Testis (tissue), 5 donors: Measurements from ENCODE around the gene TMEM138. TPM values are rescaled to one million over a fixed set of nuclear protein-coding genes. Genes with fewer than 3 reads are reported as not detected.
A peak's percentile ranks its signal among the peaks of the same experiment; 100 is the strongest.

ENCODE experiments used
- DNase-seq: peaks from one replicate; pipeline ENCODE4 v3.0.0-alpha.2; 2019
- H3K27ac ChIP-seq, 2 donors: fragments of 200-600 bp; sonication (generic); one replicate each; pipeline ENCODE4 v1.5.1; 2019
- H3K27me3 ChIP-seq: fragments of 200-600 bp; sonication (generic); one replicate; pipeline ENCODE4 v1.5.1; 2019
- H3K36me3 ChIP-seq: fragments of 200-600 bp; sonication (generic); one replicate; pipeline ENCODE4 v1.5.1; 2017; ENCODE audit warnings: low read depth; ENCODE audit errors: missing control alignments
- H3K4me1 ChIP-seq: fragments of 200-600 bp; sonication (generic); one replicate; pipeline ENCODE4 v1.5.1; 2019
- H3K4me3 ChIP-seq, 2 donors: fragments of 200-600 bp; sonication (generic); one replicate each; pipeline ENCODE4 v1.5.1; 2017 to 2019
- H3K9me3 ChIP-seq: fragments of 200-600 bp; sonication (generic); one replicate; pipeline ENCODE4 v1.5.1; 2017
- POLR2A ChIP-seq: fragments of 450-650 bp; IDR thresholded peaks from one replicate; pipeline ENCODE4 v1.6.1; 2017; ENCODE audit warnings: antibody characterized with exemption, mild to moderate bottlenecking, moderate library complexity
- WGBS, 2 donors: methylation state at CpG; one replicate each; pipeline ENCODE4 v1.1.5; 2018; 5-methylcytosine and 5-hydroxymethylcytosine counted together
- intact Hi-C: fragments of 100-400 bp; cut with DNase I; formaldehyde crosslinking; loops from one replicate; pipeline ENCODE4 v1.15.1; 2023; ENCODE audit warnings: low total_unique reads
- long read RNA-seq, 2 donors: transcript quantifications; one replicate each; lab custom pipeline, GENCODE V29; 2026
- polyA plus RNA-seq: library from polyadenylated mRNA; stranded (reverse); fragments of 350-450 nt; fragmentation: Illumina TruSeq; extraction: RNeasy Lipid Tissue Mini Kit (QIAGEN cat#74804); gene quantifications from one replicate; pipeline ENCODE4 v1.2.3, GENCODE V29; 2014; ENCODE audit warnings: low read depth, low replicate concordance; ENCODE audit not compliant: insufficient read depth
- total RNA-seq, 2 donors: library from RNA; depleted of rRNA; stranded (reverse); fragments of >200 nt; gene quantifications; one replicate each; pipeline ENCODE4 v1.2.3, GENCODE V29; 2016
- TF ChIP-seq, protein P1 (sequence below), 3 experiments: fragments of 450-650 bp in 2 of 3; fragments of 200-600 bp in 1 of 3; sonication (generic) in 1 of 3; IDR thresholded peaks; one replicate each; pipeline ENCODE4 v1.5.1; 2016 to 2019; ENCODE audit warnings: antibody characterized with exemption in 3 of 3, mild to moderate bottlenecking in 2 of 3, moderate library complexity in 1 of 3

The TMEM138 gene
- 10 to 100 TPM; 41.8 to 42.1 TPM for total RNA-seq
- 61.8 TPM for polyA plus RNA-seq
- long read RNA-seq, donor 1, transcript TMEM138-201 (5 exons, 1,848 nt): major isoform, 9 of 12 reads
- long read RNA-seq, donor 1, partial matches to known transcripts: 0 of 12 reads
- long read RNA-seq, donor 1, other reads (novel, unspliced or antisense): 0 of 12 reads
- long read RNA-seq, donor 2, transcript TMEM138-201 (5 exons, 1,848 nt): major isoform, 8 of 12 reads
- long read RNA-seq, donor 2, partial matches to known transcripts: 0 of 12 reads
- long read RNA-seq, donor 2, other reads (novel, unspliced or antisense): 0 of 12 reads

DNA sequence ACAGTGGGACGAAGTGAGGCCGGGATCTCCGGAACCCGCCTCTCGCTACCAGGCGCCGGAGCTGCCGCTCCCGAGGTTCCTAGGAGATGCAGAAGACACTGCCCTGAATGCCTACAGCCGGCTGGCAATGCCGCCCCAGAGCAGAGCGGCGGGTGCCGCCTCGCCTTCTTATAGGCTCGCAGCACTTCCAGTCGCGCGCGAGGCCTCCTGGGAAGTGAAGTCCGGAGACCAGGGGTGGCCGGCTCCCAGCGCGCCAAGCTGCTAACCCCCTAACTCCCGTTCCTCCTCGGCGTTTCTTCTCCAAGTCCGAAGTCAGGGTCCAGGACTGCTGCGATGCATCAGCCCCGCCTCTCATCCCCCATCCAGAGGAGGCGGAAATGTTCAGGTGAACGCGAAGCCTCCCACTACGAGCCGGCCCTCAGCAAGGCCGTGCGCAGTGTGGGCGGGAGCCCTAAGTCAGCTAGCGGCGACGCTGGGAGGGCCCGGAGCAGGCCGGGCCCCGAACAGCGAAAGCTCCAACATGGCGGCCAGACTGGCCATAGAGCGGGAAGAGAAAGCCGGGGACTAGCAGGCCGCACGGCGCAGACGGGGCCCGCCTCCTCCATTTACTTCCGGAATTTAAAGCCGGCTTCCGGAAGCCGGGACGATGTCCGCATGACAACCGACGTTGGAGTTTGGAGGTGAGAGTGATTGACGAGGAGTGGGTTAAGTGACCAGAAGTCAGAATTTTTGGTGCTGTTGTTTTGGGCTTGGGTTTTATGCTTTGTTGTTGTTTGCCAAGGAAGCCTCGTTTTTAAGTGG lies at the start of gene TMEM138, which contains the start of gene CYB561A3:
TSS of gene TMEM138 (plus strand) at position 634 of the 801 bp plus-strand sequence. CDS start 2,017 bp downstream, outside the sequence.
TSS of gene CYB561A3 (minus strand) at position 142 of the 801 bp plus-strand sequence. CDS start 5,169 bp downstream, outside the sequence.
- H3K36me3 ChIP-seq: no peaks in the 10 kb centered on the region
- peak within 1 kb of the TSS; percentile 77 to 84 for H3K4me3 ChIP-seq
- H3K9me3 ChIP-seq: no peaks in the 10 kb centered on the region
- 0 to 1% methylated on average over 28 to 63 of the region's 63 CpGs for WGBS, 2 donors
- peaks cover 15% of the 10 kb centered on the region for H3K4me1 ChIP-seq
- intact Hi-C loops: no loop called here
- H3K27me3 ChIP-seq: no peaks in the 10 kb centered on the region
- peak; percentile 95 for DNase-seq
- TF ChIP-seq, protein P1, sequence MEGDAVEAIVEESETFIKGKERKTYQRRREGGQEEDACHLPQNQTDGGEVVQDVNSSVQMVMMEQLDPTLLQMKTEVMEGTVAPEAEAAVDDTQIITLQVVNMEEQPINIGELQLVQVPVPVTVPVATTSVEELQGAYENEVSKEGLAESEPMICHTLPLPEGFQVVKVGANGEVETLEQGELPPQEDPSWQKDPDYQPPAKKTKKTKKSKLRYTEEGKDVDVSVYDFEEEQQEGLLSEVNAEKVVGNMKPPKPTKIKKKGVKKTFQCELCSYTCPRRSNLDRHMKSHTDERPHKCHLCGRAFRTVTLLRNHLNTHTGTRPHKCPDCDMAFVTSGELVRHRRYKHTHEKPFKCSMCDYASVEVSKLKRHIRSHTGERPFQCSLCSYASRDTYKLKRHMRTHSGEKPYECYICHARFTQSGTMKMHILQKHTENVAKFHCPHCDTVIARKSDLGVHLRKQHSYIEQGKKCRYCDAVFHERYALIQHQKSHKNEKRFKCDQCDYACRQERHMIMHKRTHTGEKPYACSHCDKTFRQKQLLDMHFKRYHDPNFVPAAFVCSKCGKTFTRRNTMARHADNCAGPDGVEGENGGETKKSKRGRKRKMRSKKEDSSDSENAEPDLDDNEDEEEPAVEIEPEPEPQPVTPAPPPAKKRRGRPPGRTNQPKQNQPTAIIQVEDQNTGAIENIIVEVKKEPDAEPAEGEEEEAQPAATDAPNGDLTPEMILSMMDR (IDR thresholded peaks at IDR 0.05): no peak
- TF ChIP-seq POLR2A: no peak
- peak within 1 kb of the TSS; percentile 95 to 99 for H3K27ac ChIP-seq

DNA sequence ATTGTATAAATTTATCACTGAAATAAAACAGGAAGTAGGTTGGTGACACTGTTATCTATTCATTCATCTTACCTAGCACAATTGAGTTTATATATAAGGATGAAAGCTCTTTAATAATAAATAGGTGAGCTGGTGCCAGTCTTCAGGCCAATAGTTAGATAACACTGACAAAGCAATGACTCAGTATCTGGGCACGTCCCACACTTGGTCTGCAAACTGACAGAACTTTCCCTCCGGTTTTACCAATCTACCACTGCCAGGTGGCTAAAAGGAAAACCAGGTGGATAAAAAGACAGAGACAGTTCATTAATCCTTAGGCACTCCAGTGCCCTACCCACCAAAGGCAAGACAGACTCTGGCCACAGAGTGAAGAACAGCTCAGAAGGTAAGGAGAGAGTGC lies 46.9 kb upstream of the TMEM138 start:
- no peaks in the 10 kb centered on the region for H3K36me3 ChIP-seq

DNA sequence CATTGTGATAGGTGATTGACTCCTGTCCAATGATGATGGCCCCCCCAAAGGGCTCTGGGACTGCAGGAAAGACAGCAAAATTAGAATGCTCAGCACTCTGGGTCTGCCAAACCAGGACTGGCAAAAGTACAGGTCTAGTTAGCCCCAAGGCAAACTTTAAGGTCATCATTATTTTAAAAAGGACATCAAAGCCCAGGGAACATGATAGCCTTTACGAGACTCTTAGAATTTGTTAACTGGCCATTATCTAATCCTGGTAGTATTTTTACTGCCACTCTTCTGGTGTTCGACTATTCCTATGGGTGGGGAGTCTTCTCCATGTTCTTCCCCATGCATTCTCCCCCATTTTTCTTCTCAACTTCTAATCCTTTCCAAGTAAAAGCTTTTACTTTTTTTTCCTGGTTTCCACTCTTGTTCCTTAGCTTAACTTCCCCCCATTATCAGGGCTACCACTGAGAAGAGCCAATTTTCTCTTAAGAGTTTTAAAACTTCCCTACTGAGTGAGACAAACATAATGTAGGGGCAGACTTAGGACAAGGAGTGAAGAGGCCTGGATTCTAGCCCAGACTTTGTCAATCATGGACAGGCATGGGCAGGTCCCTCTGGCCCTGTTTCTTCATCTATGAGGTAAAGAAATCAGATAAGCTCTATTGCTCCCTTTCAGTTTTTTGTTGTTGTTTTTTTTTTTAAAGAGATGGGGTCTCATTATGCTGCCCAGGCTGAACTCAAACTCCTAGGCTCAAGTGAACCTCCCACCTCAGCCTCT lies 36.3 kb upstream of the TMEM138 start:
- no peak overlapping the region for H3K27ac ChIP-seq
- no peaks in the 10 kb centered on the region for H3K27me3 ChIP-seq
- DNase-seq: peak; percentile 41
- H3K36me3 ChIP-seq: no peaks in the 10 kb centered on the region
- H3K9me3 ChIP-seq: no peaks in the 10 kb centered on the region
- H3K4me3 ChIP-seq: no peak overlapping the region
- WGBS, 2 donors: 72 to 75% methylated on average over 2 of the region's 2 CpGs
- TF ChIP-seq POLR2A: no peak
- TF ChIP-seq, protein P1 (IDR thresholded peaks at IDR 0.05): no peak
- H3K4me1 ChIP-seq: peaks cover 6% of the 10 kb centered on the region
- intact Hi-C loops: no loop called here

More for the DNA sequence above, 46.9 kb upstream of the TMEM138 start:
- WGBS, 2 donors: 64 to 77% methylated on average over 2 of the region's 2 CpGs
- Histone ChIP-seq H3K4me1 (no peaks in the 10 kb centered on the region), H3K4me3 (no peak overlapping the region), H3K27me3 (no peaks in the 10 kb centered on the region), H3K27ac (no peak overlapping the region), H3K9me3 (no peaks in the 10 kb centered on the region)
- no peak for DNase-seq
- intact Hi-C loops: no loop called here
- TF ChIP-seq, protein P1 (IDR thresholded peaks at IDR 0.05): no peak
- TF ChIP-seq POLR2A: no peak

DNA sequence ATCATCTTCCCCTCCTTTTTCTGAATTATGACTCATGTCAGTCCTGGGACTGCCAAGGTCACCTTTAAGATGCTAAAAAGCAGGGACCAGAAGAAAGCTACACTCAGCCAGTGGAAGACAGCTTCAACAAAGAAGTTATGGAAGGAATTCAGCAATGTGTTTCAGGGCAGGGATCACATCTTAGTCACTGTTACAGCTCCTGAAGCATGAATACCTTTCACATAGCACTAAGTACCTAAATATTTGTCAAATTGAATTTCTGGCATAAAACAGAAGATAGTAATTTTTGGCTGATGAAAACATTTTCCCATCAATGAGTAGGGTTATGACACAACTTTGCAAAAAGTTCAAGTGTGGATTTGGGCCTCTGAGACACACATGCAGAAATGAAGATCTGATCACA lies 34.5 kb upstream of the TMEM138 start:
- Histone ChIP-seq H3K27ac (peak overlapping the region in 1 of 2 donors; percentile 23), H3K9me3 (no peaks in the 10 kb centered on the region), H3K4me1 (peaks cover 17% of the 10 kb centered on the region), H3K27me3 (no peaks in the 10 kb centered on the region), H3K36me3 (no peaks in the 10 kb centered on the region), H3K4me3 (no peak overlapping the region)
- intact Hi-C loops: no loop called here
- TF ChIP-seq POLR2A: no peak
- TF ChIP-seq, protein P1 (IDR thresholded peaks at IDR 0.05): no peak
- DNase-seq: no peak
